IPS DF 6.9 (cell line): Measurements from ENCODE around the gene THOP1.

Experiments
- DNase-seq: peaks from one replicate; pipeline ENCODE4 v3.0.0-alpha.2; 2013; ENCODE audit warnings: low read depth, low spot score
- H3K27ac ChIP-seq: one replicate; pipeline ENCODE4 v1.5.1; 2013; ENCODE audit warnings: low read length, control low read depth
- H3K27me3 ChIP-seq: 2 replicates; pipeline ENCODE4 v1.6.1; 2013; ENCODE audit warnings: mild to moderate bottlenecking, low read length; ENCODE audit not compliant: control insufficient read depth, insufficient read depth
- H3K36me3 ChIP-seq: 2 replicates; pipeline ENCODE4 v1.6.1; 2013; ENCODE audit warnings: low read length; ENCODE audit not compliant: control insufficient read depth, insufficient read depth
- H3K4me1 ChIP-seq: 2 replicates; pipeline ENCODE4 v1.6.1; 2013; ENCODE audit warnings: low read length; ENCODE audit not compliant: control insufficient read depth, insufficient read depth
- H3K4me3 ChIP-seq: 2 replicates; pipeline ENCODE4 v1.5.1; 2013; ENCODE audit warnings: mild to moderate bottlenecking, low read length
- H3K9me3 ChIP-seq: 2 replicates; pipeline ENCODE4 v1.6.1; 2013; ENCODE audit warnings: low read length, inconsistent platforms; ENCODE audit not compliant: control insufficient read depth, insufficient read depth
- WGBS: extraction: QIAGEN DNeasy Blood & Tissue Kit; methylation state at CpG from one replicate; pipeline ENCODE4 v1.1.7; 2013; ENCODE audit warnings: mixed read lengths, missing lambda C conversion rate; ENCODE audit not compliant: insufficient read length, insufficient coverage; 5-methylcytosine and 5-hydroxymethylcytosine counted together

The THOP1 gene

GRCh38 chr19:2770055-2771013 is 15.0 kb upstream of the THOP1 start:
- Histone ChIP-seq H3K36me3 (peaks cover 17% of the 10 kb centered on the region), H3K27ac (no peak overlapping the region), H3K4me1 (no peaks in the 10 kb centered on the region), H3K4me3 (no peak overlapping the region), H3K27me3 (no peaks in the 10 kb centered on the region), H3K9me3 (no peaks in the 10 kb centered on the region)
- WGBS = no CpG with 5 or more reads among the region's 40 CpGs
- DNase-seq = no peak

- whole genome bisulfite sequencing = no CpG with 5 or more reads among the region's 29 CpGs
- H3K4me3 ChIP-seq = no peak overlapping the region
- no peaks in the 10 kb centered on the region for H3K9me3 ChIP-seq
- H3K36me3 ChIP-seq = peaks cover 17% of the 10 kb centered on the region
- no peak for DNase-seq
- H3K27ac ChIP-seq = no peak overlapping the region
- H3K27me3 ChIP-seq = no peaks in the 10 kb centered on the region
- no peaks in the 10 kb centered on the region for H3K4me1 ChIP-seq
These were observed 13.3 kb upstream of the THOP1 start for GRCh38 chr19:2771786-2772674.

DNA sequence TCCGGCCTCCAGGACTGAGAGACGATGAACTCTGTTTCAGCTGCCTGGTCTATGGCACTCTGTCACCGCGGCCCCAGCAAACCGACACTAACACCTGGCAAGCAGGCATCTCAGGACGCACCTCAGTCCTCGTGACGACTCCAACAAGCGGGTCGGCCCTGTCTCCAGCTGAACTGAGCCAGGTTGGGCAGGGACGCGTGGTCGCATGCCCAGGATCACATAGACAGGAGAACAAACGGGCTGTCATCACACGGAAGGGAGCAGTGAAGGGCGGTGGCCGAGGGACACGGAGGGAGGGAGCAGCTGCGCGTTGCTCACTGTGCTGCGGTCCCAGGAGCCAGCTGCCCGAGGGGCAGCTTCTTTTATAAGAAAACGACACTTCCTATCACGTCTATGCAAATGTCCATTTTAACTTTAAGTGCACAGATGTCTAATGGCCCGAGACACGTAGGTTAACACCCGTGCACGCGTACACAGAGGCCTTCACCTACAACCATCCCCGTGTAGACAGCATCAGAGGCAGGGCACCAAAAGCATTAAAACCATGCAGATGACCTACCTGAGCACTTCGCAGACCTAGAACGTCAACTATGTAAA is 11.1 kb upstream of the THOP1 start:
- Histone ChIP-seq H3K27ac (no peak overlapping the region), H3K9me3 (no peaks in the 10 kb centered on the region), H3K4me1 (no peaks in the 10 kb centered on the region), H3K27me3 (no peaks in the 10 kb centered on the region), H3K4me3 (no peak overlapping the region), H3K36me3 (peaks cover 7% of the 10 kb centered on the region; the same call in 1 of the 2 replicates)
- DNase-seq = no peak
- WGBS = no CpG with 5 or more reads among the region's 32 CpGs

GRCh38 chr19:2774953-2775555 is 10.2 kb upstream of the THOP1 start:
- Histone ChIP-seq H3K4me3 (no peak overlapping the region), H3K4me1 (no peaks in the 10 kb centered on the region), H3K27me3 (no peaks in the 10 kb centered on the region), H3K27ac (no peak overlapping the region), H3K9me3 (no peaks in the 10 kb centered on the region), H3K36me3 (peaks cover 8% of the 10 kb centered on the region; the same call in 1 of the 2 replicates)
- DNase-seq = no peak
- WGBS = no CpG with 5 or more reads among the region's 24 CpGs

DNA sequence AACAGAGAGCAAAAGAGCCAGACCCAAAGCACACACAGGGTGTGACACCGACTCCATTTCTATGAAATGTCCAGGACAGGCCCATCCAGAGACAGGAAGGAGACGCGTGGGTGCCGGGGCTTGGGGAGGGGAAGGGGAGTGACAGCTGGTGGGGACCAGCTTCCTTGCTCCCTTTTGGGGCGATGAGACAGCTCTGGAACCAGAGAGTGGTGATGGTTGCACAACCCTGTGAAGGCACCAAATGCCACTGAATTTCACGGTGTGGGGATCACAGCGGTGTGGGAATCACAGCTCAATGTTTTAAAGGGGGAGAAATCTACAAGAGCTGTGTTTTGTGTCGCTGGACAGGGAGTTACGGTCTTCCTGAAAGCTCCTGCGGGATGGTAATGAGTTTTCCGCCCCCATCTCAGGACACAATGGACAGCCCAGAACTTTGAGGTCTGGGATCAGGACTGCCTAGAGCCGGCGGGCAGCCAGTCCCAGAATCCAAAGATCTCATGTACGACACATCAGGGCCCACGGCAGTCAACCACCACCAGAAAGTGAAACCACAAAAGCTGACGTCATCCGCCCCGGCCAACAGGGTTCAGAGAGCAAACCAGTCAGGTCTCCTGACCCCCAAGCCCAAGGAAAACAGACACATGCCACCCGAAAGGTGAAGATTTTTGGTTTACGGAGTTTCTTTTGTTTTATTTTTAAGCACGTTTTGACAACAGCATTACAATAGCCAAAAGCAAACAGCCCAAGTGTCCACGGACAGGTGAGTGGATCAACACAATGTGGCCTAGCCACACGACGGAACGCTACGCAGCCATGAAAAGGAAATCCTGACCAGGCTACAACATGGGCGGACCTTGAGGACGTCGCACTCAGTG is 9.5 kb upstream of the THOP1 start:
- no peak for DNase-seq
- Histone ChIP-seq H3K27ac (no peak overlapping the region), H3K27me3 (no peaks in the 10 kb centered on the region), H3K36me3 (peaks cover 8% of the 10 kb centered on the region; the same call in 1 of the 2 replicates), H3K4me1 (no peaks in the 10 kb centered on the region), H3K4me3 (no peak overlapping the region), H3K9me3 (no peaks in the 10 kb centered on the region)
- WGBS = no CpG with 5 or more reads among the region's 29 CpGs

DNA sequence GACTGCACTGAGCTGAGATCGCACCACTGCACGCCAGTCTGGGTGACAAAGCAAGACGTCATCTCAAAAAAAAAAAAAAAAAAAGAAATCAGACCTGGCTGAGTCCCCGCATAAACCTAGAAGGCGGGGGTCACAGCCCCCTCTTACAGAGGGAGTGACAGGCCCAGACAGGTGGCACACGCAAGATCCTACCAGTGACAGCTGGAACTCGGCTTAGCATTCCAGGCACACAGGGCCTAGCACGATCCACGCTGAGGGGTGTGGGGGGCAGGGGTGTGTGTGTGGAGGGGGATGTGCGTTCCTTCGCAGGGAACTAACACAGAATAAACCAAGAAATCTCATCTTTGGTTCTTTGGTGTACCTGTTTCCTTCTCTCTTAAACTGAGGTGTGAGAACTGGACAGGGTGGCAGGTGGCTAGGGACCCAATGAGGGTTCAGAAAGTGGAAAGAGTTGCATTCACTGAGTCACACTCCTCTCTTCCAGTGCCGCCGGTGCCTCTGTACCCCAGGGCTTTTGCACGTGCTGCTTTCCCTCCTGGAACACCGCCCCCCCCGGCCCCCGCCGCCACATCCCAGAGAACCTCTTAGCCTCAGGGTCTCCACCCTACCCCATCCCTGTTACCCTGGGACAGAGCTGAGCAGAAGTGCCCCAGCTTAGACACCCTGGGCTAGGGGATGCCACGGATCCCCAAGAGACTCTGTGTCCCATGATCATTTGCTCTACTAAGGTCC is 7.2 kb upstream of the THOP1 start:
- no peak for DNase-seq
- no peaks in the 10 kb centered on the region for H3K9me3 ChIP-seq
- 0 out of 2 replicates have a peak, but pooled peaks cover 5% of the 10 kb centered on the region for H3K36me3 ChIP-seq
- no peaks in the 10 kb centered on the region for H3K27me3 ChIP-seq
- H3K27ac ChIP-seq = no peak overlapping the region
- no CpG with 5 or more reads among the region's 19 CpGs for WGBS
- no peak overlapping the region for H3K4me3 ChIP-seq
- H3K4me1 ChIP-seq = no peaks in the 10 kb centered on the region

GRCh38 chr19:2779121-2779740 is 6.1 kb upstream of the THOP1 start:
- H3K36me3 ChIP-seq = 0 out of 2 replicates have a peak, but pooled peaks cover 5% of the 10 kb centered on the region
- H3K9me3 ChIP-seq = no peaks in the 10 kb centered on the region
- H3K27ac ChIP-seq = no peak overlapping the region
- WGBS = no CpG with 5 or more reads among the region's 14 CpGs
- H3K4me3 ChIP-seq = no peak overlapping the region
- H3K27me3 ChIP-seq = no peaks in the 10 kb centered on the region
- no peaks in the 10 kb centered on the region for H3K4me1 ChIP-seq
- no peak for DNase-seq

DNA sequence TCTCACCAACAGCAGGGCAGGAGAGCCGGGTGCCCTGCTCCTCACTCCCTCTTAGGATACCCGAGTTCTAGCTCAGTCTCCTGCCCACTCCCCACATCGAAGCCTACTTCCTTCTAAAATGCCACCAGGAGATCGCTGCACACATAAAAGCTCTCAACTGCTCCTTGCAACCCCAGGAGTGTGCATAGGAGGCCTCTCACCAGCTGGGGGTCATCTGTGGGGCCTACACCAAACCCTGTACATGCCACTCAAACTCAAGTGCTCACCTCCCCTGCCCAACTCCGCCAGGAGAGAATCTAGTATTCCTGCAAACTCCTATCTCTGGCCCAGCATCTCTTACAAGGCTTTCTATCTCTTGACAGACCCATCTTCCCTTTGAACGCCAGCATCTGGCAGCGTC is 5.0 kb upstream of the THOP1 start:
- H3K27me3 ChIP-seq = no peaks in the 10 kb centered on the region
- H3K36me3 ChIP-seq = 0 out of 2 replicates have a peak, but pooled peaks cover 5% of the 10 kb centered on the region
- no peaks in the 10 kb centered on the region for H3K9me3 ChIP-seq
- H3K27ac ChIP-seq = no peak overlapping the region
- WGBS = no CpG with 5 or more reads among the region's 7 CpGs
- no peak for DNase-seq
- no peak overlapping the region for H3K4me3 ChIP-seq
- H3K4me1 ChIP-seq = no peaks in the 10 kb centered on the region
